HG02884 (cell line): ENCODE measurements around the gene THSD4.

ENCODE experiments used
- ATAC-seq: cut with Tn5 transposase; IDR thresholded peaks from one replicate; pipeline ENCODE4 v1.9.1; 2021; ENCODE audit warnings: mild to moderate bottlenecking, moderate library complexity; ENCODE audit not compliant: unreplicated experiment

The THSD4 gene

GRCh38 chr15:71468715-71469114, 353.4 kb downstream of the THSD4 start:
- ATAC-seq: no peak

GRCh38 chr15:71469413-71469812, 354.1 kb downstream of the THSD4 start:
- no peak for ATAC-seq

- no peak for ATAC-seq
These were observed 356.1 kb downstream of the THSD4 start for GRCh38 chr15:71471347-71471746.

GRCh38 chr15:71472566-71472965, 357.3 kb downstream of the THSD4 start:
- no peak for ATAC-seq

- ATAC-seq: no peak
These were observed 358.5 kb downstream of the THSD4 start for GRCh38 chr15:71473751-71474150.

GRCh38 chr15:71476823-71477222, 361.6 kb downstream of the THSD4 start:
- no peak for ATAC-seq

GRCh38 chr15:71480556-71480955, 365.3 kb downstream of the THSD4 start:
- no peak for ATAC-seq

- no peak for ATAC-seq
These were observed 368.8 kb downstream of the THSD4 start for GRCh38 chr15:71484080-71484479.

- no peak for ATAC-seq
These were observed 369.9 kb downstream of the THSD4 start for GRCh38 chr15:71485094-71485693.

GRCh38 chr15:71489570-71489969, 374.3 kb downstream of the THSD4 start:
- no peak for ATAC-seq

GRCh38 chr15:71493526-71493925, 378.3 kb downstream of the THSD4 start:
- ATAC-seq: no peak

- ATAC-seq: no peak
These were observed 379.5 kb downstream of the THSD4 start for GRCh38 chr15:71494563-71495397.

- ATAC-seq: no peak
These were observed 380.1 kb downstream of the THSD4 start for GRCh38 chr15:71495398-71495780.

GRCh38 chr15:71496336-71496955, 381.2 kb downstream of the THSD4 start:
- ATAC-seq: no peak

- ATAC-seq: no peak
These were observed 386.2 kb downstream of the THSD4 start for GRCh38 chr15:71501344-71502076.

- no peak for ATAC-seq
These were observed 386.8 kb downstream of the THSD4 start for GRCh38 chr15:71502077-71502432.

GRCh38 chr15:71505962-71506361, 390.7 kb downstream of the THSD4 start:
- ATAC-seq: no peak

- ATAC-seq: no peak
These were observed 391.7 kb downstream of the THSD4 start for GRCh38 chr15:71506946-71507345.

- no peak for ATAC-seq
These were observed 392.9 kb downstream of the THSD4 start for GRCh38 chr15:71508081-71508682.

GRCh38 chr15:71509139-71509538, 393.9 kb downstream of the THSD4 start:
- ATAC-seq: no peak

- ATAC-seq: no peak
These were observed 395.5 kb downstream of the THSD4 start for GRCh38 chr15:71510763-71511162.
